ENCODE measurements around the gene ASIC2.
"Not testable (repeated sequence)": the region's sequence is repeated elsewhere in the genome, so short reads cannot be mapped to it uniquely, and the experiment has no call there.

The ASIC2 gene

DNA sequence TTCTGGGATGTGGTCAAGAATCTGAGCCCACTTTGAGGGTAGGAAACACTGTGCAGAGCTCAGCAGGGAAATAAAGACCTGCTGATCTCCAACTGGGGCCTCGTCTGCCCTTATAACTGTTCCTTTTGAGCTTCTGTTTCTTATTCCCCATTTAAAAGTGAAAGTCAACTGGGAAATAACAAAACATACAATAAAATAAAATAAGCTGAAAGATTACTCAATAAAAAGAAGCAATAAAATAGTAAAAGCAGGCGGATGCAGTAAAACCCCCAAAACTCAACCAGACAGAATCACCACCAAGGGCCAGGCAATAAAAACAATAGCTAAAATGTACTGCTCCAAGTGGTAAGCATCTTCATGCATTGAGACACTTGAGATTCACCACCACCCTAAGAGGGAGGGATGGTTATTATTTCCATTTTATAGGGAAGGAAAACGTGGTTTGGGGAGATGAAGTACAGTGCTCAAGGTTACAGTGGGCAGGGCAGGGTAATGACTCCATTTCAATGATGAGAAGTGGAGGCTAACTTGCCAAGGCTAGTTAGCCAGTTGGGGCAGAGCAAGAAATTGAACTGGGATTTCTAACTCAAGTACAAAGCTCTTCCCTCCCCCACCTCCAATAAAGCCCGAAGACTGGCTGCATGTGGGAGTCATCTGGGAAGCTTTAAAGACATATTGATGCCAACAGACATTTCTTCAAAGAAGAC lies 307.9 kb downstream of the ASIC2 start:
- DNase-seq (ENCODE audit: low read depth in 2 of 2) = no peak

DNA sequence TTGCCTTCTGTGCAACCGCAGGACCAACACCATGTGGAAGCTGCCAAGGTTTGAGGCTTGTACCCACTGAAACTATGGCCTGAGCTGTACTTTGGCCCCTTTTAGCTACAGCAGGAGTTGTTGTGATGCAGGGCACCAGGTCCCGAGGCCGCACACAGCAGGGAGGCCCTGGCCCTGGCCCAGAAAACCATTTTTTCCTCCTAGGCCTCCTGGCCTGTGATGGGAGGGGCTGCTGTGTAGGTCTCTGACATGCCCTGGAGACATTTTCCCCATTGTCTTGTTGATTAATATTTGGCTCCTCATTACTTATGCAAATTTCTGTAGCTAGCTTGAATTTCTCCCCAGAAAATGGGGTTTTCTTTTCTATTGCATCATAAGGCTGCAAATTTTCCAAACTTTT lies 311.5 kb downstream of the ASIC2 start:
- DNase-seq (ENCODE audit: low read depth in 2 of 2) = not testable (repeated sequence)

DNA sequence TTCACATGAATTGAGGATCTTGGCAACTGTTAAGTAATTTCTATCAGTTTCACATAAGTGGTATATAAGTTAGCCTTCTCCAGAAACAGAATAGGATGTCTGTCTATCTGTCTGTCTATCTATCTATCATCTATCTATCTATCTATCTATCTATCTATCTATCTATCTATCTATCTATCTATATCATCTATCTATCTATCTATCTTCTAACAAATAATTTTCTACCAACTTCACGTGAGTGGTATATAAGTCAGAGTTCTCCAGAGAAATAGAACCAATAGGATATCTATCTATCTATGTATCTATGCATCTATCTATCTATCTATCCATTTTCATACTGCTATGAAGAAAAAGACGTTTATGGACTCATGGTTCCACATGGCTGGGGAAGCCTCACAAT lies 312.9 kb downstream of the ASIC2 start:
- DNase-seq (ENCODE audit: low read depth in 2 of 2) = no peak

DNA sequence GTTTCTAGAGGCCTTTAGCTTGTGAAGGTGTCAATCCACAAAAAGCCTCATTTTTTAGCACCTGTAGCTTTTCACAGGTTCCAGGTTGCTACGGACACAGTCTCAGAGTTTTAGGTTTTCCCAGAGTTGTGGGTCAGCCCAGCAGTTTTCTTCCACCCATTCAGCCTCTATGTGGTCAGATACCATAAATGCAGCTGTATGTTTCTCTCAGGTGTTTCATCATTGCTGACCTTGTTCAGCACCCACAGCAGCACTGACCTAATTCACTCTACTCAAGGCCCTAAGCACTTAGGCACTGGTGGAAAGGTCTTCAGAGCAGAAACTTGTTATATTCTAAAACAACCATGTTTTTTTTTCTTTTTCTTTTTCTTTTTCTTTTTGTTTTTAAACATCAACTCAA lies 316.5 kb downstream of the ASIC2 start:
- no peak for DNase-seq (ENCODE audit: low read depth in 2 of 2)

DNA sequence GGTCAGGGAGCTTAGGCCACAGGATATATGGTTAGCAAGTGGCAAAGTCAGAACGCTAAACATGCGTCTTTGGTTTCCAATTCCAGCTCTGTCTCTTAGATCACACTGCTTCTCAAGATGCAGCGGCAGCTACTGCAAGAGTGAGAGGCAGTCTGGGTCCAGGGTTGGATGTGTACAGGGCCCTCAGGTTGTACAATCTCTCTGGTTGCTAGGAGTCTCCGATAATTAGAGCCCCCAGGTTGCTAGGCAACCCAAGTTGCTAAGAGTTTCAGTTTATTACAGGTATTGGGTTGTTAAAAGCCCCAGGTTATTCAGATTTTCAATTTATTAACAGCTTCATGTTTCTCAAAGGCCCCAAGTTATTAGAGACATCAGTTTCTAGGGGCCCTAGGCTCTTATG lies 317.0 kb downstream of the ASIC2 start:
- no peak for DNase-seq (ENCODE audit: low read depth in 2 of 2)

DNA sequence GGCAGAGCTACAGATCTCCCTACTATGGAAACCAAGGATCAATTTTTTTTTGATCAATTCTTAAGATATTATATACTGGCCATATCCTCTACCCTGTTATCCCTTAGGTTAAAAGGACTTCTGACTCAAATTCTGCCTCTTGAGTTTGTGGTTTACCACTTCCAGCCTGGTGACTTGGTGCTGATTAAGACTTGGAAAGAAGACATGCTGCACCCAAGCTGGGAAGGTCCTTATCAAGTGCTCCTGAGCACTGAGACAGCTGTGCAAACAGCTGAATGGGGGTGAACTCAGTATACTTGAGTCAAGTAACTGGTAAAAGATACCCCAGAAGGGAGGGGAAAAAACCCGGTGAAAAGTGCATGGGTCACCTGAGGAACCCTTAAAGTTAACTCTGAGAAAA lies 321.9 kb downstream of the ASIC2 start:
- no peak for DNase-seq (ENCODE audit: low read depth in 2 of 2)

DNA sequence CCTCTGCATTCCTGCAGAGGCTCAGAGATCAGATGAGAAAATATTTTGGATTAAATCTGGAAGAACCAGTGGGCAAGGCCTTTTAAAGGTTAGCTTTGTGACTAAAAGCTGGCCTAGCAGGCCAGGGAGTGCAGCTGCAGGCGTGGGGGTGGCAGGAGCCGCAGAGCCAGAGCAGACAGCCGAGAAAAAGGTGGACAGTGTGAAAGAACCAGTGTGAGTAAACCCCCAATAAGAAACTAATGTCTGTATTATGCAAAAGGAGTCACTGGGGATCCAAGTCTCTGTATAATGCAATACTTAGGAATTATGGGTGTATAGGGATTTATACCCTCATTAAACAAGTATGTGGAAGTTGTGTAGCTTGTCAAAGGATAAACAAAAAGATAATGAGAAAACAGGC lies 322.8 kb downstream of the ASIC2 start:
- DNase-seq (ENCODE audit: low read depth in 2 of 2) = no peak

DNA sequence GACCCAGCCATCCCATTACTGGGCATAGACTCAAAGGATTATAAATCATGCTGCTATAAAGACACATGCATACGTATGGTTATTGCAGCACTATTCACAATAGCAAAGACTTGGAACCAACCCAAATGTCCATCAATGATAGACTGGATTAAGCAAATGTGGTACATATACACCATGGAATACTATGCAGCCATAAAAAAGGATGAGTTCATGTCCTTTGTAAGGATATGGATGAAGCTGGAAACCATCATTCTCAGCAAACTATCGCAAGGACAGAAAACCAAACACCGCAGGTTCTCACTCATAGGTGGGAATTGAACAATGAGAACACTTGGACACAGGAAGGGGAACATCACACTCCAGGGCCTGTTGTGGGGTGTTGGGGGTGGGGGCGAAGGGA lies 323.9 kb downstream of the ASIC2 start:
- not testable (repeated sequence) for DNase-seq (ENCODE audit: low read depth in 2 of 2)

DNA sequence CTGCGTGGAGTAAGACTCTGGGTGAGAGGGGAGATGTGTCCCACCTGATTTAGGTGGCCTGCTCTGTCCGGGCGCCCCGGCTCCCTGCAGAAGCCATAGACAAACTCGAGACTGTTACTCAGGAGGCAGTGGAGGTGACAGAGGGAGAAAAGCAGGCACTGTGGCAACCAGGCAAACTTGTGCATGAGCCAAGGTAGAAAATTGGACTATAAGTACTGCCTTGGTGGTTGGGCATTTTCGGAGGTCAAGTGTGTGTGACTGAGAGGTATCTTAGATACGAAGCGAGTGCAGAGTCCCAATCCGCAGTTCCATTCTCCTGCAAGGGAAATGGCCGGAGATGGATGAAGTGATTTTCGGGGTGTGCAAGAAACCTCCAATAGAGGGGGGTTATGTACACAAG lies 328.6 kb downstream of the ASIC2 start:
- no peak for DNase-seq (ENCODE audit: low read depth in 2 of 2)

Data from activated CD4-positive, alpha-beta T cell treated with anti-CD3 and anti-CD28 coated beads for 24 hours (primary cell).